ENCODE data around the gene OR1J1. TPM values are rescaled to one million over a fixed set of nuclear protein-coding genes. Genes with fewer than 3 reads are reported as not detected.

OR1J1 gene, protein sequence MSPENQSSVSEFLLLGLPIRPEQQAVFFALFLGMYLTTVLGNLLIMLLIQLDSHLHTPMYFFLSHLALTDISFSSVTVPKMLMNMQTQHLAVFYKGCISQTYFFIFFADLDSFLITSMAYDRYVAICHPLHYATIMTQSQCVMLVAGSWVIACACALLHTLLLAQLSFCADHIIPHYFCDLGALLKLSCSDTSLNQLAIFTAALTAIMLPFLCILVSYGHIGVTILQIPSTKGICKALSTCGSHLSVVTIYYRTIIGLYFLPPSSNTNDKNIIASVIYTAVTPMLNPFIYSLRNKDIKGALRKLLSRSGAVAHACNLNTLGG
- not detected in 2 replicates for total RNA-seq (2014; rRNA removed; shearing (Covaris generic); ENCODE audit: low replicate concordance)

DNA sequence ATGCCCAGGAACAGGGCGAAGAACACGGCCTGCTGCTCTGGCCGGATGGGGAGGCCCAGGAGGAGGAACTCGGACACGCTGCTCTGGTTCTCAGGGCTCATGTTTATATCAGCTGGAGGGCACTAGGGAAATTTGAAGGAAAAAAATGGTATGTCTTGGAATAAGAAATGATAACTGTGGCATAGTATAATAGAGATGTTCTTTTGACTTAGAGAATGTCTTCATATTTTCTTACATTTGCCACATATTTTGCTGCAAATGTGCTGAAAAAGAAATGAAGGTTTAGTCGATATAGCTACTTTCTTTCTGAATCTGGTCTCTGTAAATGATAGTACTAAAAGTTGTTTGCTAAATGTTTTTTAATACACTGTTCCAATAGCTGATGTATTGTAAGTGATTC is at the start of gene OR1J1:
Gene OR1J1, minus strand, starts transcription at position 101 of the 400 bp plus-strand sequence. Its CDS starts 0 bp downstream, at position 101.
- Histone ChIP-seq H3K4me2 (ENCODE audit: low read depth, low read length, poor library complexity, severe bottlenecking) (no peak within 1 kb of the TSS), H3K9ac (ENCODE audit: low read length) (no peak within 1 kb of the TSS), H3K9me3 (ENCODE audit: low read length) (no peaks in the 10 kb centered on the region), H3K36me3 (ENCODE audit: insufficient read depth, low read length) (no peaks in the 10 kb centered on the region), H3K4me3 (ENCODE audit: low read length) (no peak within 1 kb of the TSS), H2AFZ (ENCODE audit: low read length) (no peak within 1 kb of the TSS), H3K9me2 (replicated peaks; ENCODE audit: insufficient read depth, low read length) (no peaks in the 10 kb centered on the region), H3K27me3 (ENCODE audit: low read length) (0 out of 2 replicates have a peak, but pooled peaks cover 2% of the 10 kb centered on the region), H4K20me1 (ENCODE audit: insufficient read depth, low read depth, low read length) (no peaks in the 10 kb centered on the region), H3K27ac (ENCODE audit: low read length) (no peak within 1 kb of the TSS), H3K79me2 (ENCODE audit: low read length) (no peaks in the 10 kb centered on the region), H3K4me1 (ENCODE audit: low read length) (no peaks in the 10 kb centered on the region)
- no peak for DNase-seq

DNA sequence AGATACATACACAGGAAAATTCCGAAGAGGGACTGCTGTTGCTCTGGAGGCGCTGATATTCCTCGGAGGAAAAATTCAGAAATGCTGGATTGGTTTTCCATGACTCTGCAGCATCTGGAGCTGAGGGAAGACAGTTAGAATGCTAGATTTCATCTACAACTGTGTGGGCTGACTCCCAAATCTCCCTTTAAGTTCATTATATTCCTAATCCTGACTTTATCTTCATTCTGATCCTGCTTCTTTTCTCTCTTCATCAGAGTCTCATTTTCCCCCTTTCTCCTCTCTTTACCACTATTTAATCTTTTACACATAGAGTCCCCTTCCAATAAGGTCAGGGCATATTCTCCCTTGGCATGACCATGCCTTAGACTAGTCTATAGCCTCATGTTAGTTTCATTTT is 49.5 kb upstream of the OR1J1 start, which contains the start of gene OR1N1:
Gene OR1N1, minus strand, starts transcription at position 101 of the 400 bp plus-strand sequence. Its CDS starts 0 bp downstream, at position 101.
- no peaks in the 10 kb centered on the region for H4K20me1 ChIP-seq (ENCODE audit: insufficient read depth, low read depth, low read length)
- H3K9me3 ChIP-seq (ENCODE audit: low read length): no peaks in the 10 kb centered on the region
- no peak within 1 kb of the TSS for H2AFZ ChIP-seq (ENCODE audit: low read length)
- H3K79me2 ChIP-seq (ENCODE audit: low read length): no peaks in the 10 kb centered on the region
- no peak within 1 kb of the TSS for H3K4me3 ChIP-seq (ENCODE audit: low read length)
- no peak for DNase-seq
- H3K36me3 ChIP-seq (ENCODE audit: insufficient read depth, low read length): no peaks in the 10 kb centered on the region
- no peak within 1 kb of the TSS for H3K9ac ChIP-seq (ENCODE audit: low read length)
- no peaks in the 10 kb centered on the region for H3K27me3 ChIP-seq (ENCODE audit: low read length)
- no peak within 1 kb of the TSS for H3K27ac ChIP-seq (ENCODE audit: low read length)
- H3K9me2 ChIP-seq (replicated peaks; ENCODE audit: insufficient read depth, low read length): no peaks in the 10 kb centered on the region
- no peak within 1 kb of the TSS for H3K4me2 ChIP-seq (ENCODE audit: low read depth, low read length, poor library complexity, severe bottlenecking)
- no peaks in the 10 kb centered on the region for H3K4me1 ChIP-seq (ENCODE audit: low read length)

DNA sequence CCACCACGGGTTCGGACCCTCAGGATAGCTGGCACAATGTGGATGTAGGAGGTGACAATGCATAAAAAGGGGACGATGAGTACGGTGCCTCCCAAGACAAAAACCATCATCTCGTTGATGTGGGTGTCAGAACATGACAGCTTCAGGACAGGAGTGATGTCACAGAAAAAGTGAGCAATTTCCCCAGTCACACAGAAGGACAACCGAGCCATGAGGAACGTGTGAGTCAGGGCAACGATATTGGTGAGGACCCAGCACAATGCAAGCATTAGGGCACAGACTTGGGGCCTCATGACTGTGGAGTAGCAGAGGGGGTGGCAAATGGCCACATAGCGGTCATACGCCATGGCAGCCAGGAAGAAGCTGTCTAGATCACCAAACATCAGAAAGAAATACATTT is 48.9 kb upstream of the OR1J1 start:
- Histone ChIP-seq H3K4me1 (ENCODE audit: low read length) (peaks cover 4% of the 10 kb centered on the region; the same call in 1 of the 2 replicates), H3K27me3 (ENCODE audit: low read length) (no peaks in the 10 kb centered on the region), H3K9me3 (ENCODE audit: low read length) (no peaks in the 10 kb centered on the region), H2AFZ (ENCODE audit: low read length) (no peak overlapping the region), H3K27ac (ENCODE audit: low read length) (no peak overlapping the region), H3K79me2 (ENCODE audit: low read length) (no peaks in the 10 kb centered on the region), H3K36me3 (ENCODE audit: insufficient read depth, low read length) (no peaks in the 10 kb centered on the region), H3K9me2 (replicated peaks; ENCODE audit: insufficient read depth, low read length) (no peaks in the 10 kb centered on the region), H3K4me2 (ENCODE audit: low read depth, low read length, poor library complexity, severe bottlenecking) (no peak overlapping the region), H3K4me3 (ENCODE audit: low read length) (no peak overlapping the region), H3K9ac (ENCODE audit: low read length) (no peak overlapping the region), H4K20me1 (ENCODE audit: insufficient read depth, low read depth, low read length) (no peaks in the 10 kb centered on the region)
- no peak for DNase-seq

DNA sequence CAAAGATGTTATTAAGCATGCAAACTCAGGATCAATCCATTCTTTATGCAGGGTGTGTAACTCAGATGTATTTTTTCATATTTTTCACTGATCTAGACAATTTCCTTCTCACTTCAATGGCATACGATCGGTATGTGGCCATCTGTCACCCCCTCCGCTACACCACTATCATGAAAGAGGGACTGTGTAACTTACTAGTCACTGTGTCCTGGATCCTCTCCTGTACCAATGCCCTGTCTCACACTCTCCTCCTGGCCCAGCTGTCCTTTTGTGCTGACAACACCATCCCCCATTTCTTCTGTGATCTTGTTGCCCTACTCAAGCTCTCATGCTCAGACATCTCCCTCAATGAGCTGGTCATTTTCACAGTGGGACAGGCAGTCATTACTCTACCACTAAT is 41.6 kb upstream of the OR1J1 start:
- no peaks in the 10 kb centered on the region for H3K79me2 ChIP-seq (ENCODE audit: low read length)
- H3K27me3 ChIP-seq (ENCODE audit: low read length): no peaks in the 10 kb centered on the region
- H3K9me2 ChIP-seq (replicated peaks; ENCODE audit: insufficient read depth, low read length): no peaks in the 10 kb centered on the region
- peaks cover 4% of the 10 kb centered on the region; the same call in 1 of the 2 replicates for H3K4me1 ChIP-seq (ENCODE audit: low read length)
- no peak overlapping the region for H2AFZ ChIP-seq (ENCODE audit: low read length)
- no peak overlapping the region for H3K27ac ChIP-seq (ENCODE audit: low read length)
- H4K20me1 ChIP-seq (ENCODE audit: insufficient read depth, low read depth, low read length): no peaks in the 10 kb centered on the region
- no peaks in the 10 kb centered on the region for H3K9me3 ChIP-seq (ENCODE audit: low read length)
- H3K9ac ChIP-seq (ENCODE audit: low read length): no peak overlapping the region
- DNase-seq: no peak
- H3K4me2 ChIP-seq (ENCODE audit: low read depth, low read length, poor library complexity, severe bottlenecking): no peak overlapping the region
- H3K4me3 ChIP-seq (ENCODE audit: low read length): no peak overlapping the region
- no peaks in the 10 kb centered on the region for H3K36me3 ChIP-seq (ENCODE audit: insufficient read depth, low read length)

DNA sequence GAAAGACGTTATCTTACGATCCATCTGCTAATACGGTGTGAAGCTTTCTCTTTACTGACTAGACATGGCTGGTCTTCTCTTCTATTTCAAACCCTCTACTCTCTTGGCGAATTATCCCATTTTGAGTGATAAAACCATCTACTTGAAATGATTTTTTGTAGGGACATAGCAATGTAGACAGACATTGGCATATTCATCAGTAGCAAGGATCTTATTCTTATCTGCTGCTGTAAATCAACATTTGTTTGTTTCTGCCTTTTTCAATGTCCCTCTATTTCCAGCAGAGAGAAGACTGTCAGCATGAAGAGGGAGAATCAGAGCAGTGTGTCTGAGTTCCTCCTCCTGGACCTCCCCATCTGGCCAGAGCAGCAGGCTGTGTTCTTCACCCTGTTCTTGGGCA is 41.1 kb upstream of the OR1J1 start, which contains the start of gene OR1J4:
Gene OR1J4, plus strand, starts transcription at position 301 of the 400 bp plus-strand sequence. Its CDS starts 0 bp downstream, at position 301.
- Histone ChIP-seq H3K27me3 (ENCODE audit: low read length) (no peaks in the 10 kb centered on the region), H3K4me2 (ENCODE audit: low read depth, low read length, poor library complexity, severe bottlenecking) (no peak within 1 kb of the TSS), H3K4me1 (ENCODE audit: low read length) (peaks cover 4% of the 10 kb centered on the region; the same call in 1 of the 2 replicates), H3K27ac (ENCODE audit: low read length) (no peak within 1 kb of the TSS), H4K20me1 (ENCODE audit: insufficient read depth, low read depth, low read length) (no peaks in the 10 kb centered on the region), H3K9me3 (ENCODE audit: low read length) (no peaks in the 10 kb centered on the region), H3K36me3 (ENCODE audit: insufficient read depth, low read length) (no peaks in the 10 kb centered on the region), H3K79me2 (ENCODE audit: low read length) (no peaks in the 10 kb centered on the region), H3K4me3 (ENCODE audit: low read length) (no peak within 1 kb of the TSS), H3K9me2 (replicated peaks; ENCODE audit: insufficient read depth, low read length) (no peaks in the 10 kb centered on the region), H2AFZ (ENCODE audit: low read length) (no peak within 1 kb of the TSS), H3K9ac (ENCODE audit: low read length) (no peak within 1 kb of the TSS)
- no peak for DNase-seq

DNA sequence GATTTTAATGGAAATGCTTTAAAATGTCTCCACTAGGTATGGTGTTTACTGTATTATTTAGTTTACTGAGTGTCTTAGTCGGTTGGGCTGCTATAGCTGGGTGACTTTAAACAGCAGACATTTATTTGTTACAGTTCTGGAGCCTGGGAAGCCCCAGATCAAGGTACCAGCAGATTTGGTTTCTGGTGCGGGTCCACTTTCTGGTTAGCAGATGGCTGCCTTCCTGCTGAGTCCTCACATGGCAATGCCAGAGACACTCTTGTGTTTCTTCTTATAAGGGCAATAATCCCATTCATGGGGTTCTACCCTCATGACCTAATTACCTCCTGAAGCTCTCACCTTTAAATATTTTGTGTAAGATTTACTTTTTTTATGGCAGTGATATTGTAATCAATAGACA is 40.5 kb upstream of the OR1J1 start:
- Histone ChIP-seq H2AFZ (ENCODE audit: low read length) (no peak overlapping the region), H3K4me1 (ENCODE audit: low read length) (peaks cover 4% of the 10 kb centered on the region; the same call in 1 of the 2 replicates), H3K9me3 (ENCODE audit: low read length) (no peaks in the 10 kb centered on the region), H4K20me1 (ENCODE audit: insufficient read depth, low read depth, low read length) (no peaks in the 10 kb centered on the region), H3K79me2 (ENCODE audit: low read length) (no peaks in the 10 kb centered on the region), H3K27ac (ENCODE audit: low read length) (no peak overlapping the region), H3K9ac (ENCODE audit: low read length) (no peak overlapping the region), H3K36me3 (ENCODE audit: insufficient read depth, low read length) (no peaks in the 10 kb centered on the region), H3K27me3 (ENCODE audit: low read length) (no peaks in the 10 kb centered on the region), H3K9me2 (replicated peaks; ENCODE audit: insufficient read depth, low read length) (no peaks in the 10 kb centered on the region), H3K4me3 (ENCODE audit: low read length) (no peak overlapping the region), H3K4me2 (ENCODE audit: low read depth, low read length, poor library complexity, severe bottlenecking) (no peak overlapping the region)
- no peak for DNase-seq

DNA sequence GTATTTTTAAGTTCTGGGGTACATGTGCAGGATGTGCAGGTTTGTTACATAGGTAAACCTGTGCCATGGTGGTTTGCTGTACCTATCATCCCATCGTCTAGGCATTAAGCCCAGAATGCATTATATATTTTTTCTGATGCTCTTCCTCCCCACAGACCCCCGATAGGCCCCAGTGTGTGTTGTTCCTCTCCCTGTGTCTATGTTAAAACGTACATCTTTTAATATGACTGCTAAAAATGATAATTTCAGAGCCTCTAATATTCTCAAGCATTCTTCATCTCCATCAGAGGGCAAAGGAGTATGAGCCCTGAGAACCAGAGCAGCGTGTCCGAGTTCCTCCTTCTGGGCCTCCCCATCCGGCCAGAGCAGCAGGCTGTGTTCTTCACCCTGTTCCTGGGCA is 32.8 kb upstream of the OR1J1 start, which contains the start of gene OR1J2:
Gene OR1J2, plus strand, starts transcription at position 301 of the 400 bp plus-strand sequence. Its CDS starts 0 bp downstream, at position 301.
- H3K79me2 ChIP-seq (ENCODE audit: low read length): no peaks in the 10 kb centered on the region
- no peak within 1 kb of the TSS for H3K4me2 ChIP-seq (ENCODE audit: low read depth, low read length, poor library complexity, severe bottlenecking)
- H3K4me1 ChIP-seq (ENCODE audit: low read length): no peaks in the 10 kb centered on the region
- no peak within 1 kb of the TSS for H3K4me3 ChIP-seq (ENCODE audit: low read length)
- no peaks in the 10 kb centered on the region for H3K9me3 ChIP-seq (ENCODE audit: low read length)
- H3K9ac ChIP-seq (ENCODE audit: low read length): no peak within 1 kb of the TSS
- H3K9me2 ChIP-seq (replicated peaks; ENCODE audit: insufficient read depth, low read length): no peaks in the 10 kb centered on the region
- DNase-seq: no peak
- no peaks in the 10 kb centered on the region for H3K27me3 ChIP-seq (ENCODE audit: low read length)
- H4K20me1 ChIP-seq (ENCODE audit: insufficient read depth, low read depth, low read length): no peaks in the 10 kb centered on the region
- no peak within 1 kb of the TSS for H3K27ac ChIP-seq (ENCODE audit: low read length)
- H3K36me3 ChIP-seq (ENCODE audit: insufficient read depth, low read length): no peaks in the 10 kb centered on the region
- no peak within 1 kb of the TSS for H2AFZ ChIP-seq (ENCODE audit: low read length)

DNA sequence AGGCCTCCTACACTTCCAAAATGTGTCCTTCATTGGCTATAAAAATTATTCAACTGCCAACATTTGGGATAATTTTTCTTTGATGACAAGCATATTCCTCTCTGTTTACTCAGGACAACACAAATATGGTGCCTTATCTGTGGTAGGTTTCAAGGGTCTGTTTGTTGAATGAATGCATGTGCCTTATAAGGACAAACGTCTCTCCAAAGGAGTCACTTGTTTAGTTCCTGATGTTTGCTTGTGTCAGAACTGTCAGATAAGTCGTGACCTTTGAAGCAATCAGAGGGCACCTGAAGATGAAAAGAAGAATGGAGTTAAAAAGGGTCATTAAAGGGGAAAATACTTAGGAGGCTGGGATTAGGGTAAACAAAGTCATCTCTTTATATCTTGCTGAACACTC is 29.2 kb upstream of the OR1J1 start:
- H3K27ac ChIP-seq (ENCODE audit: low read length): no peak overlapping the region
- H2AFZ ChIP-seq (ENCODE audit: low read length): no peak overlapping the region
- DNase-seq: no peak
- no peaks in the 10 kb centered on the region for H3K36me3 ChIP-seq (ENCODE audit: insufficient read depth, low read length)
- no peak overlapping the region for H3K4me2 ChIP-seq (ENCODE audit: low read depth, low read length, poor library complexity, severe bottlenecking)
- H3K27me3 ChIP-seq (ENCODE audit: low read length): no peaks in the 10 kb centered on the region
- no peak overlapping the region for H3K4me3 ChIP-seq (ENCODE audit: low read length)
- H3K9me2 ChIP-seq (replicated peaks; ENCODE audit: insufficient read depth, low read length): no peaks in the 10 kb centered on the region
- H3K9me3 ChIP-seq (ENCODE audit: low read length): no peaks in the 10 kb centered on the region
- no peaks in the 10 kb centered on the region for H3K4me1 ChIP-seq (ENCODE audit: low read length)
- H4K20me1 ChIP-seq (ENCODE audit: insufficient read depth, low read depth, low read length): no peaks in the 10 kb centered on the region
- H3K9ac ChIP-seq (ENCODE audit: low read length): no peak overlapping the region
- H3K79me2 ChIP-seq (ENCODE audit: low read length): no peaks in the 10 kb centered on the region
